Renal pelvis (tissue), 4 donors: ENCODE results near the gene BAHCC1. TPM values are rescaled to one million over a fixed set of nuclear protein-coding genes. Genes with fewer than 3 reads are reported as not detected.
"Not testable (repeated sequence)": the region's sequence is repeated elsewhere in the genome, so short reads cannot be mapped to it uniquely, and the experiment has no call there.

Source experiments
- DNase-seq: peaks from one replicate; pipeline ENCODE4 v3.0.0-alpha.2; 2013
- polyA plus RNA-seq, 3 donors: library from polyadenylated mRNA; unstranded; fragments of 120-200 nt; gene quantifications; one replicate each; pipeline ENCODE4 v1.2.1, GENCODE V29; 2013; ENCODE audit not compliant: insufficient read length in 3 of 3

Gene BAHCC1
- polyA plus RNA-seq, 3 donors, result 21.2 to 33.0 (median 24.5) TPM

- no peak for DNase-seq
Measured at GRCh38 chr17:81410852-81411251, 15.6 kb downstream of the BAHCC1 start.

- DNase-seq, result no peak
Measured at GRCh38 chr17:81411305-81411704, 16.0 kb downstream of the BAHCC1 start.

GRCh38 chr17:81412490-81413093, 17.3 kb downstream of the BAHCC1 start:
- no peak for DNase-seq

GRCh38 chr17:81413497-81414135, 18.4 kb downstream of the BAHCC1 start:
- DNase-seq, result no peak

- no peak for DNase-seq
Measured at GRCh38 chr17:81414756-81415516, 19.7 kb downstream of the BAHCC1 start.

GRCh38 chr17:81415681-81416080, 20.4 kb downstream of the BAHCC1 start:
- DNase-seq, result no peak

- DNase-seq, result no peak
Measured at GRCh38 chr17:81416612-81417011, 21.4 kb downstream of the BAHCC1 start.

- DNase-seq, result no peak
Measured at GRCh38 chr17:81417049-81417878, 22.0 kb downstream of the BAHCC1 start.

- no peak for DNase-seq
Measured at GRCh38 chr17:81417879-81418709, 22.8 kb downstream of the BAHCC1 start.

- DNase-seq, result no peak
Measured at GRCh38 chr17:81418710-81419318, 23.6 kb downstream of the BAHCC1 start.

GRCh38 chr17:81419319-81419885, 24.1 kb downstream of the BAHCC1 start:
- DNase-seq, result no peak

GRCh38 chr17:81419886-81420768, 24.9 kb downstream of the BAHCC1 start:
- DNase-seq, result no peak

GRCh38 chr17:81420769-81421462, 25.7 kb downstream of the BAHCC1 start:
- DNase-seq, result no peak

GRCh38 chr17:81422776-81423697, 27.8 kb downstream of the BAHCC1 start:
- DNase-seq, result no peak

- no peak for DNase-seq
Measured at GRCh38 chr17:81423698-81424071, 28.4 kb downstream of the BAHCC1 start.

- DNase-seq, result no peak
Measured at GRCh38 chr17:81424151-81425017, 29.1 kb downstream of the BAHCC1 start.

- DNase-seq, result not testable (repeated sequence)
Measured at GRCh38 chr17:81425041-81425440, 29.8 kb downstream of the BAHCC1 start.
